SK-N-MC (cell line): ENCODE results near the gene PRIM1.
"Not testable (repeated sequence)": the region's sequence is repeated elsewhere in the genome, so short reads cannot be mapped to it uniquely, and the experiment has no call there.

Source experiments
- DNase-seq: peaks from one replicate; pipeline ENCODE4 v3.0.0-alpha.2; 2011; ENCODE audit warnings: low read depth, low spot score
- H3K27ac ChIP-seq: fragments of 200-600 bp; sonication (generic); 2 replicates; pipeline ENCODE4 v1.5.1; 2016; ENCODE audit warnings: mixed run types
- H3K36me3 ChIP-seq: fragments of 200-600 bp; sonication (generic); 2 replicates; pipeline ENCODE4 v1.6.1; 2017; ENCODE audit warnings: antibody characterized with exemption, low read length, mixed read lengths; ENCODE audit not compliant: insufficient read depth
- H3K4me3 ChIP-seq: fragments of 200-600 bp; sonication (generic); 2 replicates; pipeline ENCODE4 v1.5.1; 2016
- H3K9ac ChIP-seq: fragments of 200-600 bp; sonication (generic); 2 replicates; pipeline ENCODE4 v1.8.0; 2017; ENCODE audit warnings: mixed run types, mixed read lengths; ENCODE audit not compliant: insufficient read length
- H3K9me3 ChIP-seq: fragments of 200-600 bp; sonication (generic); 2 replicates; pipeline ENCODE4 v1.6.1; 2017; ENCODE audit warnings: low read depth, mild to moderate bottlenecking, antibody characterized with exemption, low read length, moderate library complexity, mixed read lengths
- EZH2 ChIP-seq: fragments of 200-600 bp; sonication (generic); IDR thresholded peaks from one replicate; pipeline ENCODE4 v1.6.1; 2017; ENCODE audit warnings: antibody characterized with exemption
- FOXP2 ChIP-seq: optimal IDR thresholded peaks from 2 replicates; pipeline ENCODE3; 2011; ENCODE audit warnings: mild to moderate bottlenecking, moderate library complexity; ENCODE audit not compliant: insufficient read depth; ENCODE audit errors: extremely low read length, control extremely low read depth
- POLR2AphosphoS5 ChIP-seq: IDR thresholded peaks from 2 replicates; pipeline ENCODE4 v1.6.1; 2012; ENCODE audit warnings: mild to moderate bottlenecking, low read depth, low read length, borderline replicate concordance

PRIM1 gene

DNA sequence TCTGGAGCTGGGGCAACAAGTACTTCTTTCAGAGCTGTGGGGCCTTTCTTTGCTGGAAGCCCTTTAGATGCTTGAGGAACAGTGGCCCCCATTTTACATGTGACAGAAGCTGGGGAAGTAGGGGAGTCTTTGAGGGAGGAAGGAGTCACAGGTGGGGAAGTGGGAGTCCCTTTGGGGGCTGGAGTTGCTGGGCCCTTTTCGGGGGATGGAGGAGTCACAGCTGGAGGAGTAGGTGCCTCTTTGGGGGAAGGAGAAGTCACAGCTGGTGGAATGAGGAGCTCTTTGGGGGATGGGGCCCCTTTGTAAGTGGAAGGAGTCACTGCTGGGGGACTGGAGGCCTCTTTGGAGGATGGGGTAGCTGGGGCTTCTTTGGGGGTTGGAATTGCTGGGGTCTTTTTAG lies 35.7 kb downstream of the PRIM1 start:
- peak overlapping the region; percentile 81 for H3K27ac ChIP-seq
- H3K36me3 ChIP-seq, result peaks cover 90% of the 10 kb centered on the region
- no peak overlapping the region for H3K9ac ChIP-seq
- H3K9me3 ChIP-seq, result no peaks in the 10 kb centered on the region
- no peak overlapping the region for H3K4me3 ChIP-seq
- TF ChIP-seq POLR2AphosphoS5 (no peak), FOXP2 (no peak), EZH2 (no peak)
- DNase-seq, result no peak

DNA sequence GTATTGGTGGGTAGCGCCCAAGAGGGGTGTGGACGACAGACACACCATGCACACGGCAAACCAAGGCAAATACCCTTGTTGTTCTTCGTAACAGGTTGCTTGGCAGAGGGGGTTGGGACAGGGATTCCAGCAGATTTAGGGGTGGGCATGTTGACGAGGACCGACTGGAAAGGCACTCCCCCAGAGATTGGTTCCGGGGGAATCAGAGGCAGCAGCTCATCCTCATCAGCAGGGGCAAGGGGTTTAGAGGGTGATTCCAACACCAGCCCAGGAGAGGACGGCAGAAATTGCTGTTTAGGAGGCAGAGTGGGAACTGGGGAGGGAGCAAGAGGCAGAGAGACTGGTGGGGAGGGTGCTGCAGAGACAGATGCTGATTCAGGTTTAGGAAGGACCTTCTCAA lies 36.3 kb downstream of the PRIM1 start:
- no peaks in the 10 kb centered on the region for H3K9me3 ChIP-seq
- H3K4me3 ChIP-seq, result no peak overlapping the region
- H3K36me3 ChIP-seq, result peaks cover 90% of the 10 kb centered on the region
- DNase-seq, result no peak
- peak overlapping the region; percentile 81 for H3K27ac ChIP-seq
- no peak overlapping the region for H3K9ac ChIP-seq
- no peak for TF ChIP-seq POLR2AphosphoS5
- no peak for TF ChIP-seq FOXP2
- no peak for TF ChIP-seq EZH2

DNA sequence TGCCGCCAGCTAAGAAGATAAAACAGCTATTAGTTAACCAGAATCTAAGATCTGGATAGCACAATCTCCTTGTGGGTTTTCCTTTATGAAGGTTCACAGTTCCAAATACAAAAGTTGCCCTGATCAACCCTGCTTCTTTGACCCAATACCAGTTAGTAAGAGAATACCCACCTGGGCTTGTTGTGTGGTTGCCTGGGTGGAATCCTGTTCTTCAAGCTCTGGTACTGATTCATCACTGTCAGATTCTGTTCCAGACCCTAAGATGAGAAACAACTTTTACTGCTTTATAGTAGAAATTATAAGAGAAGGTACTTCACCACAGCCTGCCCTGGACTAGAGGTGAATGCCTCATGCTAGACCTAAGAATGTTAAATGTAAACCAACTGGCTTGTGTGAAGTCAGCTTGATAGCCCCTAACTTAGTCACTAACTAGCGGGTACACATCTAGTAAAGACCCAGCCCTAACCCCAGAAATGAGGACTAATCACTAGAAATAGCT lies 37.6 kb downstream of the PRIM1 start:
- no peak for DNase-seq
- Histone ChIP-seq H3K36me3 (peaks cover 77% of the 10 kb centered on the region), H3K9me3 (no peaks in the 10 kb centered on the region), H3K4me3 (no peak overlapping the region), H3K9ac (no peak overlapping the region), H3K27ac (peak overlapping the region; percentile 81)
- TF ChIP-seq POLR2AphosphoS5 (no peak), EZH2 (no peak), FOXP2 (no peak)

DNA sequence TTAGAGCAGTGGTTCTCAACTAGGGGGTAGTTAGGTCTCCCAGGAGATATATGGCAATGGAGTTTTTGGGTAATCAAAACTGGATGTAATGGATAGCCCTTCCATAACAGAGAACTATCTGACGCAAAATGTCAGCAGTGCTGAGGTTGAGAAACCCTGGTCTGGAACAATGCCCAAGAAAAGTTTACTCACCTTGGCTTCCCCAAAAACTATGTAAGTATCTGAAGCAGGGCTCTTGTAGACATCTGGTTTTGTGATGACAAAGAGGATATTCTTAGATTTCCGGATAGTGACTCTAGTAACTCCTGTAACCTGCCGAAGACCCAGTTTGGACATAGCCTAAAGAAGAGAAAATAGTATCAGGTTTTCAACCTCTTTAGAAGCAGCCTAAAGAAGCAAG lies 38.8 kb downstream of the PRIM1 start:
- Histone ChIP-seq H3K36me3 (peaks cover 67% of the 10 kb centered on the region), H3K27ac (peak overlapping the region; percentile 57)
- no peak for TF ChIP-seq POLR2AphosphoS5
- TF ChIP-seq FOXP2, result no peak
- no peak for TF ChIP-seq EZH2

DNA sequence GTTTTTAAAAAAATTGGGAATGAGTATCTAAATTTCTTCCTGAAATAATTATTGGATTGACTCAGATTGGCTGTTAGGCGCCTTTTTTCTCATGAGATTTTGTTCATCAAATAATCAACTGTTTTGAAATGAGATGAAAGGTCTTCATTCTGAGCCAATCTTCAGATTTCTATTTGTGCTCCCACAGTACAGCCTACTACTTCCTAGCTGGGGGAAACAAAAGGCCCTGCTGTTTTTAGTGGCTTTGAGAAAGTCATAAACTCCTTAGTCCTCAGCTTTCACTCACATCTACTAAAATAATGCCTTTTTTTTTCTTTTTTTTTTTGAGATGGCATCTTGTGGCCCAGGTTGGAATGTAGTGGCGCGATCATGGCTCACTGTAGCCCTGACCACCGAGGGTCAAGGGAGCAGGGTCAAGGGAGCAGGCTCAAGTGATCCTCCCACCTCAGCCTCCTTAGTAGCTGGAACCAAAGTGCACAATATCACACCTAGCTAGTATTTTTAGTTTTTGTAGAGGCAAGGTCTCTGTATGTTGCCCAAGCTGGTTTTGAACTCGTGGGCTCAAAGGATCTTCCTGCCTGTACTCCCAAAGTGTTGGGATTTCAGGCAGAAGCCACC lies 42.3 kb downstream of the PRIM1 start:
- no peak for DNase-seq
- H3K4me3 ChIP-seq, result no peak overlapping the region
- no peaks in the 10 kb centered on the region for H3K9me3 ChIP-seq
- TF ChIP-seq FOXP2 (no peak), EZH2 (no peak), POLR2AphosphoS5 (no peak)
- no peak overlapping the region for H3K9ac ChIP-seq
- H3K27ac ChIP-seq, result peak overlapping the region; percentile 76
- peaks cover 41% of the 10 kb centered on the region for H3K36me3 ChIP-seq

More for the DNA sequence above, 38.8 kb downstream of the PRIM1 start:
- Histone ChIP-seq H3K9me3 (no peaks in the 10 kb centered on the region), H3K9ac (no peak overlapping the region), H3K4me3 (no peak overlapping the region)
- no peak for DNase-seq

DNA sequence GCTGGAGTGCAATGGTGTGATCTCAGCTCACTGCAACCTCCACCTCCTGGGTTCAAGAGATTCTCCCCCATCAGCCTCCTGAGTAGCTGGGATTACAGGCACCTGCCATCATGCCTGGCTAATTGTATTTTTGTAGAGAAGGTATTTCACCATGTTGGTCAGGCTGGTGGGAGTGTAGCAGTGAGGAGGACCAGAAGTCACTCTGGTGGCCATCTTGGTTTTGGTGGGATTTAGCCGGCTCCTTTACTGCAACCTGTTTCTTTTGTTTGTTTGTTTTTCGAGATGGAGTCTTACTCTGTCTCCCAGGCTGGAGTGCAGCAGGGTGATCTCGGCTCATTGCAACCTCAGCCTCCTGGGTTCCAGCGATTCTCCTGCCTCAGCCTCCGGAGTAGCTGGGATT lies 47.6 kb downstream of the PRIM1 start:
- H3K4me3 ChIP-seq, H3K9ac ChIP-seq, DNase-seq, H3K27ac ChIP-seq, H3K9me3 ChIP-seq, H3K36me3 ChIP-seq: not testable (repeated sequence)

DNA sequence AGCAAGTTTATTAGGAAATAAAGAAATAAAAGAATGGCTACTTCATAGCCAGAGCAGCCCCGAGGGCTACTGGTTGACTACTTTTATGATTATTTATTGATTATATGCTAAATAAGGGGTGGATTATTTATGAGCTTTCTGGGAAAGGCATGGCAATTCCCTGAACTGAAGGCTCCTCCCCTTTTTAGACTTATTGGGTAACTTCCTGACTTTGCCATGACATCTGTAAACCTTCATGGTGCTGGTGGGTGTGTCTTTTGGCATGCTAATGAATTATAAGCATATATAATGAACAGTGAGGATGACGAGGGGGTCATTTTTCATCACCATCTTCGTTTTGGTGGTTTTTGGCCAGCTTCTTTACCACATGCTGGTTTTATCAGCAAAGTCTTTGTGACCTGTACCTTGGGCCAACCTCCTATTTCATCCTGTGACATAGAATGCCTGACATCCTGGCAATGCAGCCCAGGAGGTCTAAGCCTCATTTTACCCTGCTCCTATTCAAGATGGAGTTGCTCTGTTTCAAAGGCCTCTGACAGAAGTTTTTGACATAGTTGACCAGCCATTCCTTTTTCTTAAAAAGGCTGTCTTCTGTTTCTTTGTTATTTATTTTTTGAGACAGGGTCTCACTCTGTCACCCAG lies 53.0 kb downstream of the PRIM1 start:
- no peaks in the 10 kb centered on the region for H3K9me3 ChIP-seq
- H3K9ac ChIP-seq, result no peak overlapping the region
- no peaks in the 10 kb centered on the region for H3K36me3 ChIP-seq
- TF ChIP-seq POLR2AphosphoS5 (no peak), EZH2 (no peak), FOXP2 (no peak)
- no peak overlapping the region for H3K4me3 ChIP-seq
- H3K27ac ChIP-seq, result no peak overlapping the region
- DNase-seq, result no peak

DNA sequence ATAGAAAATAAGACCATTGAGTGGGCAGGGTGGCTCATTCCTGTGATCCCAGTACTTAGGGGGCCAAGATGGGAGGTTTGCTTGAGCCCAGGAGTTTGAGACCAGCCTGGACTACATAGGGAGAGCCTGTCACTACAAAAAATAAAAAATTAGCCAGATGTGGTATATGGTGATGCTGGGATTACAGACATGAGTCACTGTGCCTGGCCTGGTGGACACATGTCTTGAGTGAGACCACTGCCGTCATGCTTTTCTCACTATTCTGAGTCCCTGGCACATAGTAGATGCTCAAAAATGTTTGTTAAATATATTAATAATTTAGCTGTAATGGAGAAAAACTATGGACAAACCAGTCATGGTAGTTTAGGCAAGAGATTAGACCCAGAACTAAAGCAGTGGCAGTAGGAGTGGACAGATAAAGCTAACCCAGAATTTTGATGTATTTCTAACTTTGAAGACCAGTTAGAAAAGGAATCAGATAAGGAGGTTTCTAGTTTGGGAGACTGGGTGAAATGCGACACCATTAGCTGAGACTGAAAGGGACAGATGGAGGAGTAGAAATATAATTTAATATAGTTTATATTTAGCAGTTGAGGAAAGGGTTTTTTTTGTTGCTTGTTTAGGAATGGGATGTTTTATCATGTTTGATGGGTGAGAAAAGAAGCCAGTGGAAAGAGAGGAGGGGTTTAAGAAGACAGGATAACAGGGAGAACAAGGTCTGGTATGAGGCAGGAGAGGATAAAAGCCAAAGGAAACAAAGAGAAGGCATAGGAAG lies 56.6 kb downstream of the PRIM1 start:
- no peak for DNase-seq
- no peak overlapping the region for H3K4me3 ChIP-seq
- H3K9me3 ChIP-seq, result no peaks in the 10 kb centered on the region
- H3K36me3 ChIP-seq, result no peaks in the 10 kb centered on the region
- peak overlapping the region; percentile 25; the same call in 1 of the 2 replicates for H3K27ac ChIP-seq
- H3K9ac ChIP-seq, result no peak overlapping the region
- TF ChIP-seq EZH2 (no peak), FOXP2 (no peak), POLR2AphosphoS5 (no peak)

DNA sequence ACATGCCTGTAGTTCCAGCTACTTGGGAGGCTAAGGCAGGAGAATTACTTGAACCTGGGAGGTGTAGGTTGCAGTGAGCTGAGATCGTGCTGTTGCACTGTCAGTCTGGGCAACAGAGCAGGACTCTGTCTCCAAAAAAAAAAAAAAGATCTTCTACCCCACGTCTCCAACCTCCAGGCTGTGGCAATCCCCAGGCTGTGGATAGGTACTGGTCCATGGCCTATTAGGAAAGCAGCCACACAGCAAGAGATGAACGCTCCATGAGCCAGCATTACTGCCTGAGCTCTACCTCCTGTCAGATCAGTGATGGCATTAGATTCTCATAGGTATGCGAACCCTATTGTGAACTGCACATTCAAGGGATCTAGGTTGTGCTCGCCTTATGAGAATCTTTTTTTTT lies 58.0 kb downstream of the PRIM1 start:
- no peaks in the 10 kb centered on the region for H3K36me3 ChIP-seq
- H3K9me3 ChIP-seq, result no peaks in the 10 kb centered on the region
- no peak overlapping the region for H3K9ac ChIP-seq
- DNase-seq, result no peak
- no peak overlapping the region for H3K27ac ChIP-seq
- H3K4me3 ChIP-seq, result no peak overlapping the region
- no peak for TF ChIP-seq POLR2AphosphoS5
- no peak for TF ChIP-seq EZH2
- no peak for TF ChIP-seq FOXP2
